Measurements from ENCODE around the gene CLN6.

- no peak for TF ChIP-seq CTCF (conservative IDR thresholded peaks at IDR 0.05)
- TF ChIP-seq ZFX (IDR thresholded peaks at IDR 0.05): no peak
These were observed 49.3 kb upstream of the CLN6 start for GRCh38 chr15:68278595-68279405.
